ENCODE data around the gene CD300A.

CD300A gene

DNA sequence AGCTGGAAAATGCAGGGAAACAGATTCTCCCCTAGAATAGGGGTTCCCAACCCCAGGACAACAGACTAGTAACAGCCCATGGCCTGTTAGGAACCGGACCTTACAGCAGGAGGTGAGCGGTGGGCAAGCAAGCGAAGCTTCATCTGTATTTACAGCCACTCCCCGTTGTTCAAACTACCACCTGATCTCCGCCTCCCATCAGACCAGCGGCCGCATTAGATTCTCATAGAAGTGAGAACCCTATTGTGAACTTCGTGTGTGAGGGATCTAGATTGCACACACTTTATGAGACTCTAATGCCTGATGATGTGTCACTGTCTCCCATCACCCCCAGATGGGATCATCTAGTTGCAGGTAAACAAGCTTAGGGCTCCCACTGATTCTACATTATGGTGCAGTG is 61.3 kb downstream of the CD300A start:
- TF ChIP-seq, protein P1, sequence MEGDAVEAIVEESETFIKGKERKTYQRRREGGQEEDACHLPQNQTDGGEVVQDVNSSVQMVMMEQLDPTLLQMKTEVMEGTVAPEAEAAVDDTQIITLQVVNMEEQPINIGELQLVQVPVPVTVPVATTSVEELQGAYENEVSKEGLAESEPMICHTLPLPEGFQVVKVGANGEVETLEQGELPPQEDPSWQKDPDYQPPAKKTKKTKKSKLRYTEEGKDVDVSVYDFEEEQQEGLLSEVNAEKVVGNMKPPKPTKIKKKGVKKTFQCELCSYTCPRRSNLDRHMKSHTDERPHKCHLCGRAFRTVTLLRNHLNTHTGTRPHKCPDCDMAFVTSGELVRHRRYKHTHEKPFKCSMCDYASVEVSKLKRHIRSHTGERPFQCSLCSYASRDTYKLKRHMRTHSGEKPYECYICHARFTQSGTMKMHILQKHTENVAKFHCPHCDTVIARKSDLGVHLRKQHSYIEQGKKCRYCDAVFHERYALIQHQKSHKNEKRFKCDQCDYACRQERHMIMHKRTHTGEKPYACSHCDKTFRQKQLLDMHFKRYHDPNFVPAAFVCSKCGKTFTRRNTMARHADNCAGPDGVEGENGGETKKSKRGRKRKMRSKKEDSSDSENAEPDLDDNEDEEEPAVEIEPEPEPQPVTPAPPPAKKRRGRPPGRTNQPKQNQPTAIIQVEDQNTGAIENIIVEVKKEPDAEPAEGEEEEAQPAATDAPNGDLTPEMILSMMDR (IDR thresholded peaks at IDR 0.05): no peak

DNA sequence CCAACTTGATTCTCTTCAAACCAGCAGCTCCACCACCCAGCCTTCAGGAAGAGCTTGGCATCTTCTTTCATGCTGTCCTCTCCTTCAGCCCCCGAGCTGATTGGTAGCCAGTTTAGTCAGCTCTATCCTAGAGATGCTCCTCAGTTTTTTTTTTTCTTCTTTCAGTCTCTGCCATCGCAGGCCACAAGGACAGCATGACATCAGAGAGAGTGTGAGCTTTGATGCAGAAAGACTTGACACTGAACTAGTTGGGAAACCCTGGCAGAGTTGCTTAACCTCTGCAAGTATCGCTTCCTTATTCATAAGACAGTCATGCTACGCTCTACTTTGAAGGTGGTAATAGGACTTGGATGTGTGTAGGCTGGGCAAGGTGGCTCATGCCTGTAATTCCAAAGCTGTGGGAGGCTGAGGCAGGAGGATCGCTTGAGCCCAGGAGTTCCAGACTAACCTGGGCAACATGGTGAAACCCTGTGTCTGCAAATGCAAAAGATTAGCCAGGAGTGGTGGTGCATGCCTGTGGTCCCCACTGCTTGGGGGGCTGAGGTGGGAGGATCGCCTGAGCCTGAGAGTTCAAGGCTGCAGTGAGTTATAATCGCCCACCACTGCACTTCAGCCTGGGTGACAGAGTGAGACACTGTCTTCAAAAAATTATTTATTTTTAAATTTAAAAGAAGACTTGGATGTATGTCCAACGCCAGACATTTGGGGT is 62.2 kb downstream of the CD300A start:
- TF ChIP-seq, protein P1 (IDR thresholded peaks at IDR 0.05): no peak

DNA sequence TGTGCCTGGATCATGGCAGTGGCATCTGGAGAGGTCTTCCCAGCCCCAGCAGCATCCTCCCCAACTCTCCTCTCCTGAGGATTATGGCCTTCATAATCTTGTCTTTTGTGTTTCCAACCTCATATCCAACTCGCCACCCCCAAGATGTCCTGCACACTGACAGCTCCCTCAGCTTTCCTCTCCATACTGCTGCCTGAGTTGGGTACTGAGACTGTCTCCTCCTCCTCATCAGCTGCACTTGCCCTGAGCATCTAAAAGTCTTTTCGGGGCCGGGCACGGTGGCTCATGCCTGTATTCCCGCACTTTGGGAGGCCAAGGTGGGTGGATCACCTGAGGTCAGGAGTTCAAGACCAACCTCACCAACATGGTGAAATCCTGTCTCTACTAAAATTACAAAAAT is 62.8 kb downstream of the CD300A start:
- TF ChIP-seq, protein P1 (IDR thresholded peaks at IDR 0.05): no peak

- TF ChIP-seq, protein P1 (IDR thresholded peaks at IDR 0.05): no peak
Measured at GRCh38 chr17:74530831-74531150, 64.4 kb downstream of the CD300A start.

- TF ChIP-seq, protein P1 (IDR thresholded peaks at IDR 0.05): no peak
Measured at GRCh38 chr17:74531231-74531761, 64.9 kb downstream of the CD300A start, which contains the start of gene CD300LB. CD300LB (minus strand) TSS chr17:74531475; CDS start chr17:74531350, 125 bp downstream.

GRCh38 chr17:74532115-74532514 is 65.7 kb downstream of the CD300A start:
- TF ChIP-seq, protein P1 (IDR thresholded peaks at IDR 0.05): no peak

All from LNCAP (cell line).